ENCODE measurements around the gene HIC2. TPM values are rescaled to one million over a fixed set of nuclear protein-coding genes. Genes with fewer than 3 reads are reported as not detected.

Gene HIC2
- total and polyA plus RNA-seq, 9 of the 15 experiments (the other 6 are each of a cell fraction or from before 2014, with no cell fraction given): 1.7 to 117 (median 35.5) TPM

- TF ChIP-seq BRCA1 (IDR thresholded peaks at IDR 0.05) (no peak), BRCA1 (CRISPR knock-in tag; IDR thresholded peaks at IDR 0.05) (no peak), RBFOX2 (IDR thresholded peaks at IDR 0.05; ENCODE audit: low read depth, low read length) (peak; percentile 28; the same call in 1 of the 2 replicates), STAG1 (CRISPR knock-in tag; IDR thresholded peaks at IDR 0.05; ENCODE audit: borderline replicate concordance) (no peak; the same call in 1 of the 2 replicates), BRD4 (IDR thresholded peaks at IDR 0.05) (no peak), ZSCAN29 (IDR thresholded peaks at IDR 0.05) (no peak), KLF6 (CRISPR knock-in tag; IDR thresholded peaks at IDR 0.05; ENCODE audit: borderline replicate concordance) (no peak), FOXJ2 (tag; IDR thresholded peaks at IDR 0.05) (no peak), SMAD1 (IDR thresholded peaks at IDR 0.05; ENCODE audit: low read depth, low read length, partially characterized antibody) (peak; percentile 36), RBM25 (IDR thresholded peaks at IDR 0.05; ENCODE audit: low read depth, low read length, severe bottlenecking) (no peak), TEAD4 (IDR thresholded peaks at IDR 0.05; ENCODE audit: low read length) (no peak), TEAD4 (CRISPR knock-in tag; IDR thresholded peaks at IDR 0.05; ENCODE audit: borderline replicate concordance) (peak; percentile 54; the same call in 1 of the 2 replicates), GABPB2 (CRISPR knock-in tag; conservative IDR thresholded peaks at IDR 0.05) (no peak), NCOR1 (IDR thresholded peaks at IDR 0.05) (no peak), CBX2 (IDR thresholded peaks at IDR 0.05; ENCODE audit: insufficient read depth, low read length, poor library complexity, severe bottlenecking) (no peak), NCOA4 (IDR thresholded peaks at IDR 0.05; ENCODE audit: partially characterized antibody) (no peak), FIP1L1 (IDR thresholded peaks at IDR 0.05; ENCODE audit: low read depth, low read length, poor library complexity, severe bottlenecking) (peak; percentile 6), ESRRA (IDR thresholded peaks at IDR 0.05; ENCODE audit: borderline replicate concordance, low read depth) (peak; percentile 94), SRSF1 (IDR thresholded peaks at IDR 0.05; ENCODE audit: low read depth, low read length) (no peak), MCM5 (IDR thresholded peaks at IDR 0.05; ENCODE audit: low read depth) (no peak), TCF15 (CRISPR knock-in tag; IDR thresholded peaks at IDR 0.05) (no peak; the same call in 1 of the 2 replicates)
- TF ChIP-seq, protein P1, sequence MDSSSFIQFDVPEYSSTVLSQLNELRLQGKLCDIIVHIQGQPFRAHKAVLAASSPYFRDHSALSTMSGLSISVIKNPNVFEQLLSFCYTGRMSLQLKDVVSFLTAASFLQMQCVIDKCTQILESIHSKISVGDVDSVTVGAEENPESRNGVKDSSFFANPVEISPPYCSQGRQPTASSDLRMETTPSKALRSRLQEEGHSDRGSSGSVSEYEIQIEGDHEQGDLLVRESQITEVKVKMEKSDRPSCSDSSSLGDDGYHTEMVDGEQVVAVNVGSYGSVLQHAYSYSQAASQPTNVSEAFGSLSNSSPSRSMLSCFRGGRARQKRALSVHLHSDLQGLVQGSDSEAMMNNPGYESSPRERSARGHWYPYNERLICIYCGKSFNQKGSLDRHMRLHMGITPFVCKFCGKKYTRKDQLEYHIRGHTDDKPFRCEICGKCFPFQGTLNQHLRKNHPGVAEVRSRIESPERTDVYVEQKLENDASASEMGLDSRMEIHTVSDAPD (CRISPR knock-in tag; IDR thresholded peaks at IDR 0.05): no peak
- TF ChIP-seq, protein P2, sequence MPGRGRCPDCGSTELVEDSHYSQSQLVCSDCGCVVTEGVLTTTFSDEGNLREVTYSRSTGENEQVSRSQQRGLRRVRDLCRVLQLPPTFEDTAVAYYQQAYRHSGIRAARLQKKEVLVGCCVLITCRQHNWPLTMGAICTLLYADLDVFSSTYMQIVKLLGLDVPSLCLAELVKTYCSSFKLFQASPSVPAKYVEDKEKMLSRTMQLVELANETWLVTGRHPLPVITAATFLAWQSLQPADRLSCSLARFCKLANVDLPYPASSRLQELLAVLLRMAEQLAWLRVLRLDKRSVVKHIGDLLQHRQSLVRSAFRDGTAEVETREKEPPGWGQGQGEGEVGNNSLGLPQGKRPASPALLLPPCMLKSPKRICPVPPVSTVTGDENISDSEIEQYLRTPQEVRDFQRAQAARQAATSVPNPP (IDR thresholded peaks at IDR 0.05; ENCODE audit: borderline replicate concordance, insufficient read depth, insufficient read length): no peak
- TF ChIP-seq, protein P3, sequence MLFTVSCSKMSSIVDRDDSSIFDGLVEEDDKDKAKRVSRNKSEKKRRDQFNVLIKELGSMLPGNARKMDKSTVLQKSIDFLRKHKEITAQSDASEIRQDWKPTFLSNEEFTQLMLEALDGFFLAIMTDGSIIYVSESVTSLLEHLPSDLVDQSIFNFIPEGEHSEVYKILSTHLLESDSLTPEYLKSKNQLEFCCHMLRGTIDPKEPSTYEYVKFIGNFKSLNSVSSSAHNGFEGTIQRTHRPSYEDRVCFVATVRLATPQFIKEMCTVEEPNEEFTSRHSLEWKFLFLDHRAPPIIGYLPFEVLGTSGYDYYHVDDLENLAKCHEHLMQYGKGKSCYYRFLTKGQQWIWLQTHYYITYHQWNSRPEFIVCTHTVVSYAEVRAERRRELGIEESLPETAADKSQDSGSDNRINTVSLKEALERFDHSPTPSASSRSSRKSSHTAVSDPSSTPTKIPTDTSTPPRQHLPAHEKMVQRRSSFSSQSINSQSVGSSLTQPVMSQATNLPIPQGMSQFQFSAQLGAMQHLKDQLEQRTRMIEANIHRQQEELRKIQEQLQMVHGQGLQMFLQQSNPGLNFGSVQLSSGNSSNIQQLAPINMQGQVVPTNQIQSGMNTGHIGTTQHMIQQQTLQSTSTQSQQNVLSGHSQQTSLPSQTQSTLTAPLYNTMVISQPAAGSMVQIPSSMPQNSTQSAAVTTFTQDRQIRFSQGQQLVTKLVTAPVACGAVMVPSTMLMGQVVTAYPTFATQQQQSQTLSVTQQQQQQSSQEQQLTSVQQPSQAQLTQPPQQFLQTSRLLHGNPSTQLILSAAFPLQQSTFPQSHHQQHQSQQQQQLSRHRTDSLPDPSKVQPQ (CRISPR knock-in tag; IDR thresholded peaks at IDR 0.05; ENCODE audit: borderline replicate concordance): no peak
Measured at GRCh38 chr22:21447694-21448402, 30.7 kb downstream of the HIC2 start (continued).

Measured in K562 (cell line).